Liver (tissue), 9 donors: Measurements from ENCODE around the gene MTHFD1L. TPM values are rescaled to one million over a fixed set of nuclear protein-coding genes. Genes with fewer than 3 reads are reported as not detected.
"Not testable (repeated sequence)": the region's sequence is repeated elsewhere in the genome, so short reads cannot be mapped to it uniquely, and the experiment has no call there.

Experiments
- DNase-seq: peaks from one replicate; pipeline ENCODE4 v3.0.0-alpha.2; 2017; ENCODE audit warnings: low spot score
- H3K27ac ChIP-seq, 2 donors: one replicate each; pipeline ENCODE4 v1.7.0; 2013; ENCODE audit warnings: inconsistent platforms in 2 of 2, low read length in 2 of 2, control low read depth in 1 of 2, low read depth in 1 of 2, mild to moderate bottlenecking in 1 of 2
- H3K27me3 ChIP-seq, 4 donors: one replicate each; pipeline versions ENCODE4 v1.6.1 to v1.7.0; 2013; ENCODE audit warnings: low read length in 3 of 4, inconsistent platforms in 1 of 4, mild to moderate bottlenecking in 1 of 4, moderate library complexity in 1 of 4; ENCODE audit not compliant: control insufficient read depth in 4 of 4, insufficient read depth in 4 of 4
- H3K36me3 ChIP-seq, 4 donors: one replicate each; pipeline versions ENCODE4 v1.6.1 to v1.7.0; 2013; ENCODE audit warnings: low read length in 3 of 4, mild to moderate bottlenecking in 3 of 4, low read depth in 1 of 4, moderate library complexity in 1 of 4; ENCODE audit not compliant: control insufficient read depth in 4 of 4, insufficient read depth in 3 of 4
- H3K4me1 ChIP-seq, 4 donors: one replicate each; pipeline versions ENCODE4 v1.6.1 to v1.7.0; 2013; ENCODE audit warnings: low read length in 3 of 4, mild to moderate bottlenecking in 3 of 4, moderate library complexity in 1 of 4; ENCODE audit not compliant: control insufficient read depth in 4 of 4, insufficient read depth in 4 of 4
- H3K4me3 ChIP-seq, 3 donors: one replicate each; pipeline versions ENCODE4 v1.6.1 to v1.7.0; 2013; ENCODE audit warnings: low read length in 3 of 3, control low read depth in 1 of 3, low read depth in 1 of 3, mild to moderate bottlenecking in 1 of 3
- H3K9ac ChIP-seq, 2 donors: one replicate each; pipeline ENCODE4 v1.7.0; 2013; ENCODE audit warnings: low read length in 2 of 2, mild to moderate bottlenecking in 2 of 2, moderate library complexity in 2 of 2, control low read depth in 1 of 2, low read depth in 1 of 2
- H3K9me3 ChIP-seq, 4 donors: one replicate each; pipeline versions ENCODE4 v1.6.1 to v1.7.0; 2013; ENCODE audit warnings: low read length in 3 of 4; ENCODE audit not compliant: control insufficient read depth in 4 of 4
- ATF3 ChIP-seq: IDR thresholded peaks from 2 replicates; pipeline ENCODE4 v1.6.1; 2016; ENCODE audit warnings: antibody characterized with exemption
- JUND ChIP-seq, 2 donors: IDR thresholded peaks; 2 replicates each; pipeline ENCODE4 v1.6.1; 2016; ENCODE audit warnings: antibody characterized with exemption in 2 of 2
- NR2F2 ChIP-seq: IDR thresholded peaks from 2 replicates; pipeline ENCODE4 v1.6.1; 2016; ENCODE audit warnings: antibody characterized with exemption
- RAD21 ChIP-seq, 2 donors: IDR thresholded peaks; 2 replicates each; pipeline ENCODE4 v1.6.1; 2016; ENCODE audit warnings: antibody characterized with exemption in 2 of 2, mild to moderate bottlenecking in 2 of 2
- RXRA ChIP-seq, 2 donors: IDR thresholded peaks; 2 replicates each; pipeline ENCODE4 v1.6.1; 2017 to 2018; ENCODE audit warnings: antibody characterized with exemption in 2 of 2, mild to moderate bottlenecking in 1 of 2
- SP1 ChIP-seq: IDR thresholded peaks from 2 replicates; pipeline ENCODE4 v1.6.1; 2018; ENCODE audit warnings: antibody characterized with exemption, mild to moderate bottlenecking
- YY1 ChIP-seq: IDR thresholded peaks from 2 replicates; pipeline ENCODE4 v1.6.1; 2016; ENCODE audit warnings: antibody characterized with exemption, mild to moderate bottlenecking
- ZBTB33 ChIP-seq: IDR thresholded peaks from 2 replicates; pipeline ENCODE4 v1.6.1; 2016; ENCODE audit warnings: antibody characterized with exemption
- WGBS: extraction: QIAGEN DNeasy Blood & Tissue Kit; methylation state at CpG from one replicate; pipeline ENCODE4 v1.1.7; 2013; 5-methylcytosine and 5-hydroxymethylcytosine counted together
- polyA plus RNA-seq, 2 donors: library from polyadenylated mRNA; stranded (reverse) in 1 of 2; unstranded in 1 of 2; fragments of 200-250 nt in 1 of 2; fragments of >200 nt in 1 of 2; fragmentation: Nextera tagmentation in 1 of 2; extraction: Ambion mirVana in 1 of 2; gene quantifications; one replicate each; pipeline versions ENCODE4 v1.2.1 to v1.2.3, GENCODE V29; 2013 to 2015
- total RNA-seq, 2 donors: library from RNA; depleted of rRNA; stranded (reverse); fragments of >200 nt; gene quantifications; one replicate each; pipeline ENCODE4 v1.2.3, GENCODE V29; 2014
- TF ChIP-seq, protein P1 (sequence below): fragments of 150-350 bp; IDR thresholded peaks from 2 replicates; pipeline ENCODE4 v1.5.1; 2017; ENCODE audit warnings: improper control_type of control experiment, low read depth, low read length; ENCODE audit not compliant: missing input control
- donor health status: healthy.
- donor health status: healthy.
- donor health status: healthy.
- donor health status: healthy.
- donor health status: healthy.

Gene MTHFD1L
- total and polyA plus RNA-seq, 4 donors, result 2.0 to 7.7 (median 2.8) TPM

DNA sequence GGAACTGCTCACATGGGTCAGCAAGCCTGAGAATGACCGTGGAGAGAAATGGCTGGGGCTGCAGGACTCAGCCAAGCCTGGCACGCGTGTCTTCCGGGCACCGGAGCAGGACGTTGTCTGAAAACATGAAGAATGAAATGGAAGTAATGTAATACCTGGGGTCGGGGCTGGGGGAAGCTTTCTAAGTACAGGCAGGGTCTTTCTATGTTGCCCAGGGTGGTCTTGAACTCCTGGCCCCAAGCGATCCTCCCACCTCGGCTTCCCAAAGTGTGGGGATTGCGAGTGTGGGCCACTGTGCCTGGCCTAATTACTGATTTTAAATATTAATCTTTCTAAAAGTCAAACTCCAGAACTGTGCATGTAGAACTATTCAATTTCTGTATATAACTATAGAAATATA lies 218.8 kb downstream of the MTHFD1L start:
- Histone ChIP-seq H3K9ac (no peak overlapping the region), H3K27me3 (no peaks in the 10 kb centered on the region), H3K9me3 (no peaks in the 10 kb centered on the region), H3K4me3 (no peak overlapping the region), H3K4me1 (peaks cover 0 to 2% (median 0%) of the 10 kb centered on the region in 4 donors), H3K27ac (no peak overlapping the region), H3K36me3 (no peaks in the 10 kb centered on the region)
- WGBS, result 96% methylated on average over 10 of the region's 10 CpGs
- no peak for TF ChIP-seq ATF3
- DNase-seq, result no peak

GRCh38 chr6:151087055-151087454 lies 221.6 kb downstream of the MTHFD1L start:
- DNase-seq, H3K4me3 ChIP-seq, H3K9ac ChIP-seq, H3K27ac ChIP-seq, H3K27me3 ChIP-seq, H3K9me3 ChIP-seq, H3K4me1 ChIP-seq, H3K36me3 ChIP-seq: not testable (repeated sequence)
- 98% methylated on average over 8 of the region's 8 CpGs for WGBS

DNA sequence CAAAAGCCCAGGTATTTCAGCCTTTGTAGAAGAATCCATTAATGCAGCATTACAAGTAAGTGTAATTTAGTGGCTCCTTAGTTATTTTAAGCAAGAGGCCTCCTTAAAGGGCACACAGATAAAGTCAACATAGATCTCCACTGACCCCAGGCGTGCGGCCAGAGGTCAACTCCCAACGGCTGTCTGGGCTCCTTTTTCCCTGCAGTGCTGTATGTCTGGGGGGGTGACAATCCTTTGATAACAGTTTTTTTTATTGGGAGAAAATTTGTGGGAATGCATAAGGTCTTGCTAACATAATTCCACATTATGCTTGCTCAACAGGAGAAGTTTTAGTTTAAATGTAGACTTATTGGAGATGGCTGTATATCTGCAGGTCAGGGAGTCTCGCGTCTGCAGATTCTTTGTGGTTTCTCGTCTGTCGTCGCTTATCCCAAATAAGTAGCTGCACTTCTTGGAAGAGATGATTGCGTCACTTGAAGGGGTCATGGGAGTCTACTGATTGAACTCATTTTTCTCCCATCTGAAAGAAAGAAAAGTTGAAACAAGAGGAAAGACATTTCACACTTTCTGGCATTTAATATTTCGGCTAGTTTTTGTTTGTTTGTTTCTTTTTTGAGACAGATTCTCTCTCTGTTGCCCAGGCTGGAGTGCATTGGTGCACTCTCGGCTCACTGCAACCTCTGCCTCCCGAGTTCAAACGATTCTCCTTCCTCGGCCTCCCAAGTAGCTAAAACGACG lies 222.5 kb downstream of the MTHFD1L start:
- H3K4me1 ChIP-seq, result peaks cover 0 to 2% (median 0%) of the 10 kb centered on the region in 4 donors
- TF ChIP-seq NR2F2 (peak; percentile 94), SP1 (peak; percentile 17), JUND (IDR thresholded peaks at IDR 0.05) (no peak), ZBTB33 (no peak), YY1 (no peak), RXRA (IDR thresholded peaks at IDR 0.05) (peak in 1 of 2 donors; percentile 46), RAD21 (IDR thresholded peaks at IDR 0.05) (peak in 1 of 2 donors; percentile 32)
- TF ChIP-seq, protein P1, sequence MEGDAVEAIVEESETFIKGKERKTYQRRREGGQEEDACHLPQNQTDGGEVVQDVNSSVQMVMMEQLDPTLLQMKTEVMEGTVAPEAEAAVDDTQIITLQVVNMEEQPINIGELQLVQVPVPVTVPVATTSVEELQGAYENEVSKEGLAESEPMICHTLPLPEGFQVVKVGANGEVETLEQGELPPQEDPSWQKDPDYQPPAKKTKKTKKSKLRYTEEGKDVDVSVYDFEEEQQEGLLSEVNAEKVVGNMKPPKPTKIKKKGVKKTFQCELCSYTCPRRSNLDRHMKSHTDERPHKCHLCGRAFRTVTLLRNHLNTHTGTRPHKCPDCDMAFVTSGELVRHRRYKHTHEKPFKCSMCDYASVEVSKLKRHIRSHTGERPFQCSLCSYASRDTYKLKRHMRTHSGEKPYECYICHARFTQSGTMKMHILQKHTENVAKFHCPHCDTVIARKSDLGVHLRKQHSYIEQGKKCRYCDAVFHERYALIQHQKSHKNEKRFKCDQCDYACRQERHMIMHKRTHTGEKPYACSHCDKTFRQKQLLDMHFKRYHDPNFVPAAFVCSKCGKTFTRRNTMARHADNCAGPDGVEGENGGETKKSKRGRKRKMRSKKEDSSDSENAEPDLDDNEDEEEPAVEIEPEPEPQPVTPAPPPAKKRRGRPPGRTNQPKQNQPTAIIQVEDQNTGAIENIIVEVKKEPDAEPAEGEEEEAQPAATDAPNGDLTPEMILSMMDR, result no peak
- DNase-seq, result no peak
- H3K4me3 ChIP-seq, result no peak overlapping the region
- H3K9ac ChIP-seq, result no peak overlapping the region
- no peaks in the 10 kb centered on the region for H3K9me3 ChIP-seq
- no peaks in the 10 kb centered on the region for H3K27me3 ChIP-seq
- H3K36me3 ChIP-seq, result no peaks in the 10 kb centered on the region
- 75% methylated on average over 16 of the region's 16 CpGs for WGBS
- H3K27ac ChIP-seq, result no peak overlapping the region
